Measurements from ENCODE around the gene GPR137. TPM values are rescaled to one million over a fixed set of nuclear protein-coding genes. Genes with fewer than 3 reads are reported as not detected.

The GPR137 gene
- total RNA-seq, 1 donor = 10.8 TPM

GRCh38 chr11:64259533-64260067 is 26.0 kb upstream of the GPR137 start:
- DNase-seq (ENCODE audit: low read depth) = no peak
- TF ChIP-seq CTCF (IDR thresholded peaks at IDR 0.05; ENCODE audit: insufficient read depth, low read depth, low read length) = no peak
- H3K4me3 ChIP-seq (ENCODE audit: low read depth, low read length) = no peak overlapping the region

GRCh38 chr11:64260147-64260708 is 25.4 kb upstream of the GPR137 start:
- H3K4me3 ChIP-seq (ENCODE audit: low read depth, low read length) = no peak overlapping the region
- TF ChIP-seq CTCF (IDR thresholded peaks at IDR 0.05; ENCODE audit: insufficient read depth, low read depth, low read length) = no peak
- DNase-seq (ENCODE audit: low read depth) = no peak

GRCh38 chr11:64261556-64262080 is 24.0 kb upstream of the GPR137 start:
- H3K4me3 ChIP-seq (ENCODE audit: low read depth, low read length) = no peak overlapping the region
- no peak for DNase-seq (ENCODE audit: low read depth)
- TF ChIP-seq CTCF (IDR thresholded peaks at IDR 0.05; ENCODE audit: insufficient read depth, low read depth, low read length) = no peak

GRCh38 chr11:64262271-64263002 is 23.2 kb upstream of the GPR137 start:
- TF ChIP-seq CTCF (IDR thresholded peaks at IDR 0.05; ENCODE audit: insufficient read depth, low read depth, low read length) = no peak
- H3K4me3 ChIP-seq (ENCODE audit: low read depth, low read length) = no peak overlapping the region
- DNase-seq (ENCODE audit: low read depth) = no peak

- TF ChIP-seq CTCF (IDR thresholded peaks at IDR 0.05; ENCODE audit: insufficient read depth, low read depth, low read length) = no peak
- DNase-seq (ENCODE audit: low read depth) = peak; percentile 50
- H3K4me3 ChIP-seq (ENCODE audit: low read depth, low read length) = no peak overlapping the region
These were observed 22.4 kb upstream of the GPR137 start for GRCh38 chr11:64263021-64263946.

- no peak for TF ChIP-seq CTCF (IDR thresholded peaks at IDR 0.05; ENCODE audit: insufficient read depth, low read depth, low read length)
- no peak overlapping the region for H3K4me3 ChIP-seq (ENCODE audit: low read depth, low read length)
- DNase-seq (ENCODE audit: low read depth) = no peak
These were observed 21.7 kb upstream of the GPR137 start for GRCh38 chr11:64263947-64264317.

All from fibroblast of villous mesenchyme (primary cell).